OCI-LY7 (cell line): ENCODE measurements around the gene RBM38.
"Not testable (repeated sequence)": the region's sequence is repeated elsewhere in the genome, so short reads cannot be mapped to it uniquely, and the experiment has no call there.

Experiments used
- EZH2phosphoT487 ChIP-seq: fragments of 200-600 bp; sonication (generic); IDR thresholded peaks from 2 replicates; pipeline ENCODE4 v1.6.1; 2018; ENCODE audit warnings: low read depth, borderline replicate concordance, mild to moderate bottlenecking, mixed run types, antibody characterized with exemption, low read length, moderate library complexity, mixed read lengths
- TF ChIP-seq, protein P1 (sequence below): fragments of 200-600 bp; sonication (generic); conservative IDR thresholded peaks from 2 replicates; pipeline ENCODE4 v1.5.1; 2014; ENCODE audit warnings: mild to moderate bottlenecking, antibody characterized with exemption, low read length, moderate library complexity, mixed read lengths

DNA sequence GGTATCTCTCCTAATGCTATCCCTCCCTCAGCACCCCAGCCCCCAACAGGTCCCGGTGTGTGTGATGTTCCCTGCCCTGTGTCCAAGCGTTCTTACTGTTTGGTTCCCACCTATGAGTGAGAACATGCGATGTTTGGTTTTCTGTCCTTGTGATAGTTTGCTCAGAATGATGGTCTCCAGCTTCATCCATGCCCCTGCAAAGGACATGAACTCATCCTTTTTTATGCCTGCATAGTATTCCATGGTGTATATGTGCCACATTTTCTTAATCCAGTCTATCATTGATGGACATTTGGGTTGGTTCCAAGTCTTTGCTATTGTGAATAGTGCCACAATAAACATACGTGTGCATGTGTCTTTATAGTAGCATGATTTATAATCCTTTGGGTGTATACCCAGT lies 28.3 kb downstream of the RBM38 start:
- TF ChIP-seq, protein P1, sequence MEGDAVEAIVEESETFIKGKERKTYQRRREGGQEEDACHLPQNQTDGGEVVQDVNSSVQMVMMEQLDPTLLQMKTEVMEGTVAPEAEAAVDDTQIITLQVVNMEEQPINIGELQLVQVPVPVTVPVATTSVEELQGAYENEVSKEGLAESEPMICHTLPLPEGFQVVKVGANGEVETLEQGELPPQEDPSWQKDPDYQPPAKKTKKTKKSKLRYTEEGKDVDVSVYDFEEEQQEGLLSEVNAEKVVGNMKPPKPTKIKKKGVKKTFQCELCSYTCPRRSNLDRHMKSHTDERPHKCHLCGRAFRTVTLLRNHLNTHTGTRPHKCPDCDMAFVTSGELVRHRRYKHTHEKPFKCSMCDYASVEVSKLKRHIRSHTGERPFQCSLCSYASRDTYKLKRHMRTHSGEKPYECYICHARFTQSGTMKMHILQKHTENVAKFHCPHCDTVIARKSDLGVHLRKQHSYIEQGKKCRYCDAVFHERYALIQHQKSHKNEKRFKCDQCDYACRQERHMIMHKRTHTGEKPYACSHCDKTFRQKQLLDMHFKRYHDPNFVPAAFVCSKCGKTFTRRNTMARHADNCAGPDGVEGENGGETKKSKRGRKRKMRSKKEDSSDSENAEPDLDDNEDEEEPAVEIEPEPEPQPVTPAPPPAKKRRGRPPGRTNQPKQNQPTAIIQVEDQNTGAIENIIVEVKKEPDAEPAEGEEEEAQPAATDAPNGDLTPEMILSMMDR: not testable (repeated sequence)
- not testable (repeated sequence) for TF ChIP-seq EZH2phosphoT487
